GM12878 (cell line): ENCODE data around the gene NTM. TPM values are rescaled to one million over a fixed set of nuclear protein-coding genes. Genes with fewer than 3 reads are reported as not detected.

Experiments used
- ATAC-seq: fragments of 200-7000 bp; cut with Tn5 transposase; 3 replicates; pipeline ENCODE4 v1.9.1; 2020; ENCODE audit warnings: mild to moderate bottlenecking, moderate library complexity
- BruUV-seq: library from RNA; stranded (reverse); fragments of 400-500 nt; replicated peaks from 2 replicates; lab custom pipeline; 2021; lab: Mats Ljungman, UMichigan
- CTCF ChIA-PET: fragments of 300-600 bp; sonication (Branson Sonifier 250); formaldehyde crosslinking; extraction: SDS; loops from one replicate; lab custom pipeline; 2021; ENCODE audit warnings: inconsistent platforms; lab: Yijun Ruan, JAX
- POLR2A ChIA-PET: fragments of 350-600 bp; formaldehyde crosslinking; extraction: SDS; loops from one replicate; lab custom pipeline; 2021; ENCODE audit warnings: inconsistent platforms; lab: Charles Lee
- RAD21 ChIA-PET: fragments of 300-600 bp; sonication (Branson Sonifier 250); formaldehyde crosslinking; loops from one replicate; lab custom pipeline; 2023; ENCODE audit warnings: antibody characterized with exemption; ENCODE audit not compliant: unreplicated experiment; lab: Charles Lee
- SMC1A ChIA-PET: fragments of 300-600 bp; sonication (Branson Sonifier 250); formaldehyde crosslinking; loops from one replicate; lab custom pipeline; 2023; ENCODE audit not compliant: unreplicated experiment, uncharacterized antibody; lab: Charles Lee
- DNase-seq: peaks from one replicate; pipeline ENCODE4 v3.0.0-alpha.2; 2011; ENCODE audit warnings: low read depth, low spot score
- FAIRE-seq: peaks from 3 replicates; lab custom pipeline; 2011; peaks lifted over from hg19 to GRCh38; lab: Jason Lieb, UNC
- H2AFZ ChIP-seq: 2 replicates; pipeline ENCODE4 v1.6.0; 2011; ENCODE audit warnings: low read depth, low read length, control low read depth; ENCODE audit not compliant: control insufficient read depth
- H3K27ac ChIP-seq: 2 replicates; pipeline ENCODE4 v1.5.1; 2011; ENCODE audit warnings: control low read depth; ENCODE audit not compliant: control insufficient read depth, insufficient read depth
- H3K27me3 ChIP-seq, 2 experiments: replicated peaks in 1 of 2; 2 replicates each; pipeline versions ENCODE4 v1.6.0 to v1.6.1; 2011; ENCODE audit warnings: low read length in 1 of 2; ENCODE audit not compliant: control insufficient read depth in 2 of 2, insufficient read depth in 2 of 2
- H3K36me3 ChIP-seq, 2 experiments: 2 replicates each; pipeline ENCODE4 v1.5.1; 2011; ENCODE audit warnings: low read length in 1 of 2; ENCODE audit not compliant: control insufficient read depth in 2 of 2, insufficient read depth in 2 of 2
- H3K4me1 ChIP-seq: 2 replicates; pipeline ENCODE4 v1.6.1; 2011; ENCODE audit warnings: mild to moderate bottlenecking, low read length, moderate library complexity, mixed read lengths; ENCODE audit not compliant: control insufficient read depth, insufficient read depth
- H3K4me2 ChIP-seq: 2 replicates; pipeline ENCODE4 v1.6.0; 2011; ENCODE audit warnings: control low read depth; ENCODE audit not compliant: control insufficient read depth, insufficient read depth
- H3K4me3 ChIP-seq: fragments of 200-600 bp; sonication (generic); 2 replicates; pipeline ENCODE4 v1.5.1; 2016
- H3K79me2 ChIP-seq: 2 replicates; pipeline ENCODE4 v1.6.0; 2011; ENCODE audit warnings: low read length; ENCODE audit not compliant: control insufficient read depth, insufficient read depth
- H3K9ac ChIP-seq: 2 replicates; pipeline ENCODE4 v1.8.0; 2011; ENCODE audit warnings: low read length, control low read depth, mixed read lengths; ENCODE audit not compliant: control insufficient read depth, insufficient read depth
- H3K9me3 ChIP-seq: replicated peaks from 3 replicates; pipeline ENCODE4 v1.5.1; 2011; ENCODE audit warnings: mild to moderate bottlenecking, low read length; ENCODE audit not compliant: control insufficient read depth, insufficient read depth
- H4K20me1 ChIP-seq: 2 replicates; pipeline ENCODE4 v1.6.0; 2011; ENCODE audit not compliant: control insufficient read depth, insufficient read depth
- ASH2L ChIP-seq: fragments of 300-600, 200-600 bp; sonication (generic); IDR thresholded peaks from 2 replicates; pipeline ENCODE4 v1.6.1; 2017; ENCODE audit warnings: low read depth, mild to moderate bottlenecking, borderline replicate concordance
- CREB1 ChIP-seq: IDR thresholded peaks from 2 replicates; pipeline ENCODE4 v1.6.1; 2012; ENCODE audit warnings: low read depth, mild to moderate bottlenecking, inconsistent platforms
- HDAC6 ChIP-seq: fragments of 200-600 bp; sonication (generic); IDR thresholded peaks from one replicate; pipeline ENCODE4 v1.8.0; 2017; ENCODE audit warnings: antibody characterized with exemption; ENCODE audit not compliant: unreplicated experiment
- MEF2B ChIP-seq: fragments of 450-650 bp; IDR thresholded peaks from 2 replicates; pipeline ENCODE4 v1.6.1; 2018; ENCODE audit warnings: mild to moderate bottlenecking, moderate library complexity; ENCODE audit not compliant: partially characterized antibody, poor library complexity, severe bottlenecking
- MYB ChIP-seq: fragments of 150-350 bp; IDR thresholded peaks from 2 replicates; pipeline ENCODE4 v1.6.1; 2014; ENCODE audit warnings: mild to moderate bottlenecking, low read depth, low read length, borderline replicate concordance
- MYC ChIP-seq: IDR thresholded peaks from 2 replicates; pipeline ENCODE4 v1.6.1; 2011; ENCODE audit warnings: mild to moderate bottlenecking, low read length, moderate library complexity, inconsistent platforms; ENCODE audit not compliant: insufficient read depth, insufficient replicate concordance, insufficient read length, severe bottlenecking
- NFYB ChIP-seq: IDR thresholded peaks from 2 replicates; pipeline ENCODE4 v1.6.1; 2011; ENCODE audit warnings: low read depth, mild to moderate bottlenecking, low read length, improper control_type of control experiment, moderate library complexity; ENCODE audit not compliant: insufficient read depth
- NRF1 ChIP-seq: conservative IDR thresholded peaks from 2 replicates; pipeline ENCODE4 v1.6.1; 2011; ENCODE audit warnings: mild to moderate bottlenecking, low read depth, low read length, improper control_type of control experiment
- RCOR1 ChIP-seq: conservative IDR thresholded peaks from 2 replicates; pipeline ENCODE4 v1.6.1; 2012; ENCODE audit warnings: low read depth, low read length, improper control_type of control experiment
- SIX5 ChIP-seq: IDR thresholded peaks from 2 replicates; pipeline ENCODE4 v1.6.1; 2011; ENCODE audit warnings: mild to moderate bottlenecking, low read depth, low read length, moderate library complexity; ENCODE audit not compliant: severe bottlenecking
- TBL1XR1 ChIP-seq: IDR thresholded peaks from 2 replicates; pipeline ENCODE4 v1.6.1; 2012; ENCODE audit warnings: low read depth, low read length, improper control_type of control experiment
- ZBED1 ChIP-seq: IDR thresholded peaks from 2 replicates; pipeline ENCODE4 v1.6.1; 2016; ENCODE audit warnings: borderline replicate concordance
- ZSCAN29 ChIP-seq: fragments of 450-650 bp; IDR thresholded peaks from 2 replicates; pipeline ENCODE4 v1.6.1; 2017; ENCODE audit warnings: mild to moderate bottlenecking, moderate library complexity
- WGBS: methylation state at CpG from one replicate; pipeline ENCODE4 v1.1.6; 2016; ENCODE audit warnings: low lambda C conversion rate; ENCODE audit not compliant: insufficient replicate concordance, insufficient coverage; ENCODE audit errors: missing lambda C conversion rate; 5-methylcytosine and 5-hydroxymethylcytosine counted together
- in situ Hi-C: fragments of 300-500 bp; cut with MboI; formaldehyde crosslinking; loops from 9 replicates; pipeline ENCODE4 v1.14.3; 2018; ENCODE audit warnings: mixed read lengths
- intact Hi-C: fragments of 100-400 bp; cut with micrococcal nuclease; formaldehyde crosslinking; loops from one replicate; pipeline ENCODE4 v1.14.2; 2022; ENCODE audit not compliant: unreplicated experiment
- polyA plus RNA-seq, 11 experiments: library from polyadenylated mRNA; depleted of rRNA in 4 of 11; unstranded in 6 of 11; stranded (reverse) in 5 of 11; fragments of >200 nt; fragmentation: Nextera tagmentation in 4 of 11; fragmentation: Illumina TruSeq in 1 of 11; extraction: Ambion mirVana in 4 of 11; extraction: Trizol in 1 of 11; gene quantifications; 1 replicate in 1 of 11; 2 replicates in 10 of 11; pipeline versions ENCODE4 v1.2.1 to v1.2.3, GENCODE V29; 2011 to 2016; ENCODE audit warnings: inconsistent platforms in 2 of 11, missing spikeins in 2 of 11, low read depth in 1 of 11
- total RNA-seq, 4 experiments: library from RNA; depleted of rRNA in 3 of 4; stranded (reverse); fragments of >200 nt in 3 of 4; fragmentation: Illumina TruSeq in 1 of 4; extraction: Trizol in 1 of 4; gene quantifications; 2 replicates each; pipeline versions ENCODE4 v1.2.1 to v1.2.3, GENCODE V29; 2013 to 2021
- TF ChIP-seq, protein P1 (sequence below): fragments of 450-650 bp; IDR thresholded peaks from 2 replicates; pipeline ENCODE4 v1.6.1; 2016; ENCODE audit warnings: mild to moderate bottlenecking, moderate library complexity, borderline replicate concordance
- TF ChIP-seq, protein P2 (sequence below): fragments of 450-650 bp; IDR thresholded peaks from 2 replicates; pipeline ENCODE4 v1.6.1; 2017; ENCODE audit warnings: mild to moderate bottlenecking, moderate library complexity
- TF ChIP-seq, protein P3 (sequence below): IDR thresholded peaks from 2 replicates; pipeline ENCODE4 v1.6.1; 2011; ENCODE audit warnings: low read depth, low read length, improper control_type of control experiment, borderline replicate concordance

Gene NTM
- total and polyA plus RNA-seq, 10 of the 15 experiments (the other 5 are each of a cell fraction or from before 2014, with no cell fraction given) = not detected

DNA sequence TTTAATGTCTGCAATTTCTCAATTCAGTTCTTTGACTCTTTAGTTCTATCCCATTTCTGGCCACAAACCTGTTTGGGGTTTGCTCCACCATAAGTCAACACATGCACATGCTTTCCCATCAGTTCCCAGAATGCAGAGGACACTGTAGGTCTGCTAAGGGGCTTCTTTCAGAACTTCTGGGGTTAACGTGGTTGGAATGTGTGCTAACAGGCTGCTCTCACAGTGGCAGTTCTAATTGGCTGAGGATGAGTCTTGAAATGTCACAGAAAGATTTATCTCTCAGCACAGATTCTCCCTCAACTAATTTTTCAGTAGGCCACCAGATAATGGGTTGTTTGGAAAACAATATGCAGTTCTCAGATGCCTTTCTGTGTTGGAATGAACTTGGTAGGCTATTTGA, 703.4 kb downstream of the NTM start:
- Histone ChIP-seq H3K4me1 (no peaks in the 10 kb centered on the region), H4K20me1 (no peaks in the 10 kb centered on the region), H3K4me3 (no peak overlapping the region), H3K36me3 (no peaks in the 10 kb centered on the region), H3K27ac (no peak overlapping the region), H2AFZ (no peak overlapping the region), H3K9me3 (no peaks in the 10 kb centered on the region; the same call in 2 of the 3 replicates), H3K9ac (no peak overlapping the region), H3K79me2 (no peaks in the 10 kb centered on the region), H3K27me3 (no peaks in the 10 kb centered on the region), H3K4me2 (no peak overlapping the region)
- DNase-seq = no peak
- no TSS peak for BruUV-seq
- POLR2A ChIA-PET = no interaction called here
- in situ Hi-C loops = no loop called here
- CTCF ChIA-PET = no interaction called here
- RAD21 ChIA-PET = no interaction called here
- 0% methylated on average over 1 of the region's 1 CpG for WGBS
- intact Hi-C loops = no loop called here
- ATAC-seq = no peak
- no peak for FAIRE-seq
- SMC1A ChIA-PET = interaction anchor here (0.7 kb wide), 1 partner anchor 53 kb away, joined by 3 read pairs; no protein-coding TSS in a partner anchor
- TF ChIP-seq, protein P1, sequence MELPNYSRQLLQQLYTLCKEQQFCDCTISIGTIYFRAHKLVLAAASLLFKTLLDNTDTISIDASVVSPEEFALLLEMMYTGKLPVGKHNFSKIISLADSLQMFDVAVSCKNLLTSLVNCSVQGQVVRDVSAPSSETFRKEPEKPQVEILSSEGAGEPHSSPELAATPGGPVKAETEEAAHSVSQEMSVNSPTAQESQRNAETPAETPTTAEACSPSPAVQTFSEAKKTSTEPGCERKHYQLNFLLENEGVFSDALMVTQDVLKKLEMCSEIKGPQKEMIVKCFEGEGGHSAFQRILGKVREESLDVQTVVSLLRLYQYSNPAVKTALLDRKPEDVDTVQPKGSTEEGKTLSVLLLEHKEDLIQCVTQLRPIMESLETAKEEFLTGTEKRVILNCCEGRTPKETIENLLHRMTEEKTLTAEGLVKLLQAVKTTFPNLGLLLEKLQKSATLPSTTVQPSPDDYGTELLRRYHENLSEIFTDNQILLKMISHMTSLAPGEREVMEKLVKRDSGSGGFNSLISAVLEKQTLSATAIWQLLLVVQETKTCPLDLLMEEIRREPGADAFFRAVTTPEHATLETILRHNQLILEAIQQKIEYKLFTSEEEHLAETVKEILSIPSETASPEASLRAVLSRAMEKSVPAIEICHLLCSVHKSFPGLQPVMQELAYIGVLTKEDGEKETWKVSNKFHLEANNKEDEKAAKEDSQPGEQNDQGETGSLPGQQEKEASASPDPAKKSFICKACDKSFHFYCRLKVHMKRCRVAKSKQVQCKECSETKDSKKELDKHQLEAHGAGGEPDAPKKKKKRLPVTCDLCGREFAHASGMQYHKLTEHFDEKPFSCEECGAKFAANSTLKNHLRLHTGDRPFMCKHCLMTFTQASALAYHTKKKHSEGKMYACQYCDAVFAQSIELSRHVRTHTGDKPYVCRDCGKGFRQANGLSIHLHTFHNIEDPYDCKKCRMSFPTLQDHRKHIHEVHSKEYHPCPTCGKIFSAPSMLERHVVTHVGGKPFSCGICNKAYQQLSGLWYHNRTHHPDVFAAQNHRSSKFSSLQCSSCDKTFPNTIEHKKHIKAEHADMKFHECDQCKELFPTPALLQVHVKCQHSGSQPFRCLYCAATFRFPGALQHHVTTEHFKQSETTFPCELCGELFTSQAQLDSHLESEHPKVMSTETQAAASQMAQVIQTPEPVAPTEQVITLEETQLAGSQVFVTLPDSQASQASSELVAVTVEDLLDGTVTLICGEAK = no peak
- TF ChIP-seq TBL1XR1 (no peak), MEF2B (no peak), MYB (no peak), MYC (no peak), CREB1 (no peak), ZSCAN29 (no peak), NFYB (no peak), SIX5 (no peak), ZBED1 (no peak), ASH2L (no peak), NRF1 (no peak), HDAC6 (no peak), RCOR1 (no peak)
- TF ChIP-seq, protein P2, sequence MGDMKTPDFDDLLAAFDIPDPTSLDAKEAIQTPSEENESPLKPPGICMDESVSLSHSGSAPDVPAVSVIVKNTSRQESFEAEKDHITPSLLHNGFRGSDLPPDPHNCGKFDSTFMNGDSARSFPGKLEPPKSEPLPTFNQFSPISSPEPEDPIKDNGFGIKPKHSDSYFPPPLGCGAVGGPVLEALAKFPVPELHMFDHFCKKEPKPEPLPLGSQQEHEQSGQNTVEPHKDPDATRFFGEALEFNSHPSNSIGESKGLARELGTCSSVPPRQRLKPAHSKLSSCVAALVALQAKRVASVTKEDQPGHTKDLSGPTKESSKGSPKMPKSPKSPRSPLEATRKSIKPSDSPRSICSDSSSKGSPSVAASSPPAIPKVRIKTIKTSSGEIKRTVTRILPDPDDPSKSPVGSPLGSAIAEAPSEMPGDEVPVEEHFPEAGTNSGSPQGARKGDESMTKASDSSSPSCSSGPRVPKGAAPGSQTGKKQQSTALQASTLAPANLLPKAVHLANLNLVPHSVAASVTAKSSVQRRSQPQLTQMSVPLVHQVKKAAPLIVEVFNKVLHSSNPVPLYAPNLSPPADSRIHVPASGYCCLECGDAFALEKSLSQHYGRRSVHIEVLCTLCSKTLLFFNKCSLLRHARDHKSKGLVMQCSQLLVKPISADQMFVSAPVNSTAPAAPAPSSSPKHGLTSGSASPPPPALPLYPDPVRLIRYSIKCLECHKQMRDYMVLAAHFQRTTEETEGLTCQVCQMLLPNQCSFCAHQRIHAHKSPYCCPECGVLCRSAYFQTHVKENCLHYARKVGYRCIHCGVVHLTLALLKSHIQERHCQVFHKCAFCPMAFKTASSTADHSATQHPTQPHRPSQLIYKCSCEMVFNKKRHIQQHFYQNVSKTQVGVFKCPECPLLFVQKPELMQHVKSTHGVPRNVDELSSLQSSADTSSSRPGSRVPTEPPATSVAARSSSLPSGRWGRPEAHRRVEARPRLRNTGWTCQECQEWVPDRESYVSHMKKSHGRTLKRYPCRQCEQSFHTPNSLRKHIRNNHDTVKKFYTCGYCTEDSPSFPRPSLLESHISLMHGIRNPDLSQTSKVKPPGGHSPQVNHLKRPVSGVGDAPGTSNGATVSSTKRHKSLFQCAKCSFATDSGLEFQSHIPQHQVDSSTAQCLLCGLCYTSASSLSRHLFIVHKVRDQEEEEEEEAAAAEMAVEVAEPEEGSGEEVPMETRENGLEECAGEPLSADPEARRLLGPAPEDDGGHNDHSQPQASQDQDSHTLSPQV = no peak
- TF ChIP-seq, protein P3, sequence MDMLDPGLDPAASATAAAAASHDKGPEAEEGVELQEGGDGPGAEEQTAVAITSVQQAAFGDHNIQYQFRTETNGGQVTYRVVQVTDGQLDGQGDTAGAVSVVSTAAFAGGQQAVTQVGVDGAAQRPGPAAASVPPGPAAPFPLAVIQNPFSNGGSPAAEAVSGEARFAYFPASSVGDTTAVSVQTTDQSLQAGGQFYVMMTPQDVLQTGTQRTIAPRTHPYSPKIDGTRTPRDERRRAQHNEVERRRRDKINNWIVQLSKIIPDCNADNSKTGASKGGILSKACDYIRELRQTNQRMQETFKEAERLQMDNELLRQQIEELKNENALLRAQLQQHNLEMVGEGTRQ = no peak
